Endometrial microvascular endothelial cells (primary cell): ENCODE data around the gene SUOX. TPM values are rescaled to one million over a fixed set of nuclear protein-coding genes. Genes with fewer than 3 reads are reported as not detected.
"Not testable (repeated sequence)": the region's sequence is repeated elsewhere in the genome, so short reads cannot be mapped to it uniquely, and the experiment has no call there.

Experiments
- in situ Hi-C: cut with HindIII; loops from 2 replicates; pipeline ENCODE4 v1.10.0; 2017; ENCODE audit warnings: low sequenced_read_pairs, low pct_unique_long_range_greater_than_20kb; ENCODE audit errors: inconsistent ontology term
- total RNA-seq: library from RNA; depleted of rRNA; stranded (reverse); fragments of >200 nt; gene quantifications from one replicate; pipeline ENCODE4 v1.2.3, GENCODE V29; 2015; ENCODE audit errors: inconsistent ontology term

SUOX gene
- total RNA-seq, 1 donor from 2014 or later, result 22.4 TPM

- in situ Hi-C loops, result not testable (repeated sequence)
These were observed 45.3 kb downstream of the SUOX start for GRCh38 chr12:56042430-56042813.

GRCh38 chr12:56042843-56043242 is 45.8 kb downstream of the SUOX start:
- in situ Hi-C loops, result no loop called here

GRCh38 chr12:56046027-56046780 is 49.1 kb downstream of the SUOX start:
- in situ Hi-C loops, result no loop called here

- in situ Hi-C loops, result no loop called here
These were observed 56.4 kb downstream of the SUOX start for GRCh38 chr12:56053407-56053893.

Other genes with a start within 250 kb of the SUOX start
- gene SARNP, start 179.6 kb upstream of the SUOX start, total RNA-seq, result 85.2 TPM
- 44.0 TPM for gene ORMDL2, start 179.2 kb upstream of the SUOX start, total RNA-seq
- gene DNAJC14, start 167.7 kb upstream of the SUOX start, total RNA-seq, result 37.7 TPM
- gene MMP19, start 154.3 kb upstream of the SUOX start, total RNA-seq, result 6.0 TPM
- gene PYM1, start 69.4 kb upstream of the SUOX start, total RNA-seq, result 29.1 TPM
- 82.4 TPM for gene DGKA, start 66.1 kb upstream of the SUOX start, total RNA-seq
- gene PMEL, start 31.2 kb upstream of the SUOX start, total RNA-seq, result not detected
- 61.3 TPM for gene CDK2, start 30.4 kb upstream of the SUOX start, total RNA-seq
- 53.3 TPM for gene RAB5B, start 23.2 kb upstream of the SUOX start, total RNA-seq
- gene IKZF4, start 23.8 kb downstream of the SUOX start, total RNA-seq, result 1.0 TPM
- gene RPS26, start 44.6 kb downstream of the SUOX start, total RNA-seq, result 1,767 TPM
- not detected for gene ERBB3, start 82.9 kb downstream of the SUOX start, total RNA-seq
- 226 TPM for gene PA2G4, start 107.3 kb downstream of the SUOX start, total RNA-seq
- 2,640 TPM for gene RPL41, start 119.4 kb downstream of the SUOX start, total RNA-seq
- 3.0 TPM for gene ZC3H10, start 121.0 kb downstream of the SUOX start, total RNA-seq
- 193 TPM for gene ESYT1, start 131.0 kb downstream of the SUOX start, total RNA-seq
- gene MYL6B, start 155.3 kb downstream of the SUOX start, total RNA-seq, result 121 TPM
- 2,953 TPM for gene MYL6, start 161.1 kb downstream of the SUOX start, total RNA-seq
- gene SMARCC2, start 192.2 kb downstream of the SUOX start, total RNA-seq, result 43.6 TPM
- 57.4 TPM for gene RNF41, start 224.6 kb downstream of the SUOX start, total RNA-seq
- gene NABP2, start 227.1 kb downstream of the SUOX start, total RNA-seq, result 60.3 TPM
- 3.7 TPM for gene SLC39A5, start 232.8 kb downstream of the SUOX start, total RNA-seq